HepG2 (cell line): ENCODE results near the gene PARD3. TPM values are rescaled to one million over a fixed set of nuclear protein-coding genes. Genes with fewer than 3 reads are reported as not detected.

ENCODE experiments used
- BCL6 ChIP-seq: IDR thresholded peaks from 2 replicates; pipeline ENCODE4 v1.6.1; 2016; ENCODE audit warnings: missing genetic modification reagents, missing compliant biosample characterization
- CHD4 ChIP-seq: fragments of 200-600 bp; sonication (generic); IDR thresholded peaks from 2 replicates; pipeline ENCODE4 v1.7.0; 2017; ENCODE audit warnings: mild to moderate bottlenecking, low read length, borderline replicate concordance
- CSRNP1 ChIP-seq: sonication (generic); formaldehyde crosslinking; IDR thresholded peaks from 2 replicates; pipeline ENCODE4 v1.8.1; 2023; ENCODE audit warnings: mild to moderate bottlenecking, missing genetic modification reagents
- ELF3 ChIP-seq: IDR thresholded peaks from 2 replicates; pipeline ENCODE4 v1.6.1; 2016; ENCODE audit warnings: missing genetic modification reagents, missing compliant biosample characterization
- EP300 ChIP-seq, 3 experiments: sonication (generic) in 1 of 3; formaldehyde crosslinking in 1 of 3; IDR thresholded peaks; 2 replicates each; pipeline versions ENCODE4 v1.5.1 to v1.6.1; 2011 to 2020; ENCODE audit warnings: low read depth in 2 of 3, low read length in 2 of 3, borderline replicate concordance in 1 of 3, improper control_type of control experiment in 1 of 3, mild to moderate bottlenecking in 1 of 3, missing genetic modification reagents in 1 of 3, moderate library complexity in 1 of 3
- FOXJ3 ChIP-seq: sonication (generic); formaldehyde crosslinking; IDR thresholded peaks from 2 replicates; pipeline ENCODE4 v1.4.0; 2020; ENCODE audit warnings: missing genetic modification reagents, mild to moderate bottlenecking, borderline replicate concordance
- HNF4A ChIP-seq: sonication (generic); formaldehyde crosslinking; IDR thresholded peaks from 2 replicates; pipeline ENCODE4 v1.4.0; 2020; ENCODE audit warnings: missing genetic modification reagents
- MBD4 ChIP-seq: IDR thresholded peaks from 2 replicates; pipeline ENCODE4 v1.6.1; 2012; ENCODE audit warnings: low read length, inconsistent platforms, borderline replicate concordance
- MIER2 ChIP-seq: IDR thresholded peaks from 2 replicates; pipeline ENCODE4 v1.6.1; 2016; ENCODE audit warnings: missing biosample characterization, missing genetic modification reagents
- MIER3 ChIP-seq: IDR thresholded peaks from 2 replicates; pipeline ENCODE4 v1.6.1; 2016; ENCODE audit warnings: missing compliant biosample characterization, borderline replicate concordance
- MIXL1 ChIP-seq: IDR thresholded peaks from 2 replicates; pipeline ENCODE4 v1.6.1; 2016
- NPAS2 ChIP-seq: sonication (generic); formaldehyde crosslinking; IDR thresholded peaks from 2 replicates; pipeline ENCODE4 v1.8.0; 2022; ENCODE audit warnings: mild to moderate bottlenecking, missing genetic modification reagents, borderline replicate concordance
- NR2F2 ChIP-seq: IDR thresholded peaks from 2 replicates; pipeline ENCODE4 v1.6.1; 2012; ENCODE audit warnings: low read depth, inconsistent platforms, borderline replicate concordance
- NR3C1 ChIP-seq: sonication (generic); formaldehyde crosslinking; IDR thresholded peaks from 2 replicates; pipeline ENCODE4 v1.4.0; 2020; ENCODE audit warnings: missing genetic modification reagents
- PAXIP1 ChIP-seq: sonication (generic); formaldehyde crosslinking; conservative IDR thresholded peaks from 2 replicates; pipeline ENCODE4 v1.4.0; 2020; ENCODE audit warnings: mild to moderate bottlenecking, missing genetic modification reagents, moderate library complexity
- POLR2AphosphoS5 ChIP-seq: IDR thresholded peaks from 2 replicates; pipeline ENCODE4 v1.6.1; 2012; ENCODE audit warnings: low read depth, low read length
- SIX4 ChIP-seq: sonication (generic); formaldehyde crosslinking; IDR thresholded peaks from 2 replicates; pipeline ENCODE4 v1.4.0; 2020; ENCODE audit warnings: missing genetic modification reagents
- SYNCRIP ChIP-seq: fragments of 200-400 bp; formaldehyde crosslinking; IDR thresholded peaks from 2 replicates; pipeline ENCODE4 v1.6.1; 2018; ENCODE audit warnings: mild to moderate bottlenecking, low read depth, low read length; ENCODE audit not compliant: insufficient read depth
- TEAD3 ChIP-seq: optimal IDR thresholded peaks from 2 replicates; pipeline ENCODE3; 2016; ENCODE audit warnings: borderline replicate concordance
- TOE1 ChIP-seq: sonication (generic); formaldehyde crosslinking; IDR thresholded peaks from 2 replicates; pipeline ENCODE4 v1.4.0; 2020; ENCODE audit warnings: mild to moderate bottlenecking, missing genetic modification reagents
- ZFP1 ChIP-seq: IDR thresholded peaks from 2 replicates; pipeline ENCODE4 v1.6.1; 2016
- ZNF225 ChIP-seq: sonication (generic); formaldehyde crosslinking; IDR thresholded peaks from 2 replicates; pipeline ENCODE4 v1.4.0; 2020; ENCODE audit warnings: mild to moderate bottlenecking, missing genetic modification reagents
- ZNF235 ChIP-seq: sonication (generic); formaldehyde crosslinking; IDR thresholded peaks from 2 replicates; pipeline ENCODE4 v1.8.1; 2023; ENCODE audit warnings: mild to moderate bottlenecking, missing genetic modification reagents, borderline replicate concordance
- ZNF382 ChIP-seq: sonication (generic); formaldehyde crosslinking; IDR thresholded peaks from 2 replicates; pipeline ENCODE4 v1.5.0; 2020; ENCODE audit warnings: missing genetic modification reagents, mild to moderate bottlenecking, borderline replicate concordance
- ZNF446 ChIP-seq: sonication (generic); formaldehyde crosslinking; IDR thresholded peaks from 2 replicates; pipeline ENCODE4 v1.5.0; 2020; ENCODE audit warnings: mild to moderate bottlenecking, missing genetic modification reagents
- ZNF615 ChIP-seq: sonication (generic); formaldehyde crosslinking; IDR thresholded peaks from 2 replicates; pipeline ENCODE4 v1.5.0; 2020; ENCODE audit warnings: mild to moderate bottlenecking, missing genetic modification reagents, borderline replicate concordance
- ZNF720 ChIP-seq: sonication (generic); formaldehyde crosslinking; IDR thresholded peaks from 2 replicates; pipeline ENCODE4 v1.4.0; 2020; ENCODE audit warnings: missing genetic modification reagents
- ZSCAN25 ChIP-seq: sonication (generic); formaldehyde crosslinking; IDR thresholded peaks from 2 replicates; pipeline ENCODE4 v1.8.0; 2022; ENCODE audit warnings: mild to moderate bottlenecking, missing genetic modification reagents
- ZZZ3 ChIP-seq: sonication (generic); formaldehyde crosslinking; IDR thresholded peaks from 2 replicates; pipeline ENCODE4 v1.4.0; 2020; ENCODE audit warnings: missing genetic modification reagents, mild to moderate bottlenecking, borderline replicate concordance
- polyA plus RNA-seq, 8 experiments: library from polyadenylated mRNA; depleted of rRNA in 3 of 8; stranded (reverse) in 7 of 8; unstranded in 1 of 8; fragments of >200 nt; fragmentation: Illumina TruSeq in 4 of 8; extraction: Trizol in 4 of 8; gene quantifications; 2 replicates each; pipeline versions ENCODE4 v1.2.1 to v1.2.3, GENCODE V29; 2011 to 2016; ENCODE audit warnings: low read depth in 4 of 8, missing spikeins in 1 of 8, mixed read lengths in 1 of 8; ENCODE audit not compliant: insufficient read depth in 1 of 8
- total RNA-seq, 5 experiments: library from RNA; depleted of rRNA; stranded (reverse); fragments of >200 nt; fragmentation: Illumina TruSeq; extraction: Trizol; gene quantifications; 2 replicates each; pipeline ENCODE4 v1.2.3, GENCODE V29; 2016; ENCODE audit warnings: low read depth in 1 of 5

PARD3 gene
- total and polyA plus RNA-seq, 2 of the 13 experiments (the other 11 are each of a cell fraction or from before 2014, with no cell fraction given), result 40.9 to 60.0 TPM

DNA sequence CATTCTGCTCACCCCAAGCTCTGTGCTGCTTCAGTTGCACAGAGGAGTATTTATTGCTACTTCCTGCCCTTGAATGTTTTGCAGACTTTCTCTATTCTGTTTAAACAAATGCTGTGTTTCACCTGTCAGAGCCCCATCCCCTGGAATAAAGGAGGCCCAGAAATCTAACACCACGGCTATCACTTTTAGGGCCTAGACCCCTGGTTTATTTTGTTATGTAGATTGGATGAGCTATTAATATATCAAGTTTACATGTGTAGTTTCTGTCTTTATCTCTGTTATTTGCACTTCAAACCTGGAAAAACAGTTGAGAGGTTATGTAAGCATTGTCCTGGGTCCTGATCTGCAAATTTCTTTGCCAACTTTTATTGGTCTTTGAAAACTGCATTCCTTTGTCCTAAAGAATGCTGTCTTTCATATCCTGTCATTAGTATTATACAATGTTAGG, 630.1 kb downstream of the PARD3 start (continued):
- TF ChIP-seq PAXIP1, result peak; percentile 78
- TF ChIP-seq TEAD3 (CRISPR knock-in tag), result peak; percentile 74
- TF ChIP-seq NPAS2 (CRISPR knock-in tag), result no peak
- peak in 1 of 2 experiments; percentile 80; a peak in 2 of 4 replicates for TF ChIP-seq EP300 (IDR thresholded peaks at IDR 0.05; ENCODE audit: low read depth in 2 of 2, low read length in 2 of 2)
- TF ChIP-seq EP300 (CRISPR knock-in tag; IDR thresholded peaks at IDR 0.05; ENCODE audit: borderline replicate concordance), result no peak
- TF ChIP-seq ZNF446 (CRISPR knock-in tag), result no peak
- 0 out of 2 replicates have a peak, but pooled peaks have one; percentile 20 for TF ChIP-seq MIER2 (CRISPR knock-in tag)
- no peak for TF ChIP-seq CSRNP1
- peak; percentile 72; the same call in 1 of the 2 replicates for TF ChIP-seq MIER3
- no peak for TF ChIP-seq ZNF720
- peak; percentile 31; the same call in 1 of the 2 replicates for TF ChIP-seq ELF3 (CRISPR knock-in tag)
- TF ChIP-seq ZNF615 (CRISPR knock-in tag), result no peak
- no peak for TF ChIP-seq TOE1
- TF ChIP-seq SIX4 (CRISPR knock-in tag), result peak; percentile 14; the same call in 1 of the 2 replicates
- no peak for TF ChIP-seq ZFP1 (CRISPR knock-in tag)
- TF ChIP-seq MBD4, result no peak
- no peak for TF ChIP-seq POLR2AphosphoS5
- TF ChIP-seq ZNF382, result no peak
- no peak for TF ChIP-seq NR3C1 (CRISPR knock-in tag)
- TF ChIP-seq ZSCAN25 (CRISPR knock-in tag), result no peak
- peak; percentile 84 for TF ChIP-seq BCL6 (CRISPR knock-in tag)
- TF ChIP-seq CHD4, result peak; percentile 39; the same call in 1 of the 2 replicates
- TF ChIP-seq HNF4A (CRISPR knock-in tag), result peak; percentile 47
- TF ChIP-seq ZNF225 (CRISPR knock-in tag), result no peak
- TF ChIP-seq MIXL1, result peak; percentile 28; the same call in 1 of the 2 replicates
- peak; percentile 84; the same call in 1 of the 2 replicates for TF ChIP-seq FOXJ3 (CRISPR knock-in tag)
- peak; percentile 84; the same call in 1 of the 2 replicates for TF ChIP-seq NR2F2
- TF ChIP-seq ZNF235, result no peak
- no peak for TF ChIP-seq ZZZ3 (CRISPR knock-in tag)
- no peak for TF ChIP-seq SYNCRIP
